Measurements from ENCODE around the gene GJA9.
"Not testable (repeated sequence)": the region's sequence is repeated elsewhere in the genome, so short reads cannot be mapped to it uniquely, and the experiment has no call there.

GJA9 gene

GRCh38 chr1:38881487-38881886, at the start of gene GJA9:
Gene GJA9 (minus strand): TSS chr1:38881587. CDS start chr1:38876098, 5,489 bp downstream.
- no peak for DNase-seq (ENCODE audit: low read depth in 2 of 2)

DNA sequence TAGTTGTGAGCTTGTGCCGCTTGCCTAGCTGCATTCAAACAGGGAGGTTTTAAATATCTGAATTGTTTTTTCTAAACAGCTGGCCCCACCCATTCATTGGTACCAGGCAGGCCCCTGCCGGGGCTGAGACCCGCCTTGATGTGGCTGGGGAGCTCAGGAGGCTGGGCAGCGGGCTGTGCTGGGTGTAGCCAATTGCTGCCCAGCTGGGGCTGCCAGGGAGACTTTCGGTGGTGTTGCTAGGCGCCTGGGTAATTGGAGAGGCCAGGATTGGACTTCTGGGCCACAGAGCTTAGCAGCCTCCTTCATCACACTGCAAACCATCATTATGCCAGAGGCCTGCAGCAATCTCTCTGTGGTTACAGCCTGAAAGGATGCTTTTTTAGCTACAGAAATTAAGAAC, 48.1 kb upstream of the GJA9 start:
- no peak for DNase-seq (ENCODE audit: low read depth in 2 of 2)

- DNase-seq (ENCODE audit: low read depth in 2 of 2) = no peak
Observed at GRCh38 chr1:38929054-38929453, 47.7 kb upstream of the GJA9 start.

DNA sequence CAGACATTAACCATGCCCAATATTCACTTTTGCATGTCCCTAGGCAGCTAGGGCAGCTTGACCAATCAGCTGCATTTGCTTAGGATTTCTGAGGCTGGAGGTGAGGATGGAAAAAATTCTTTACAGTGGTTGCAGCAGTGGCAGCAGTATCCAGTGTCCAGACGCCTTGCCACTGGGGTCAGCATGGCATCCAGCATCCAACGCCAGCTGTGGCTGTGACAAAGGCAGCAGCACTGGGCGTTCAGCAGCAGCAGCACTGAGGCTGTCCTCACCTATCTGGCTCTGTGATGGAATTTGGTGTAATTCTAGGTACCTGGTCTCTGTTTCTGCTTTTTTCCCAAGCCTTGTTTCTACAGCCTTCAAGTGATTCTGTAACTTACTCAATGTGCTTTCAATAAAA, 44.7 kb upstream of the GJA9 start:
- no peak for DNase-seq (ENCODE audit: low read depth in 2 of 2)

DNA sequence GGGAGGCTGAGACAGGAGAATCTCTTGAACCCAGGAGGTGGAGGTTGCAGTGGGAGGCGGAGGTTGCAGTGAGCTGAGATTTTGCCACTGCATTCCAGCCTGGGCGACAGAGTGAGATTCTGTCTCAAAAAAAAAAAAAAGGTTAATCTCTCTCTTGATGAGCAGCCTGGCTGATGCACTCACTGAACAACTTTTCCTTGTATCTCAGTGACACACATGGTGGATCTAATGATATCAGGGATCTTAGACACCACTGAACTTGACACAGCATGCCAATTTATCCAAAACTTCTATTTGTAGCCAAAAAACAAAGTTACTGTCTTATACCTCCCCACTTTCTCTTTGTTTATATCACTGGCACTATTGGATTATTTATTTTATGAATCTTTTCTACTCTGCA, 44.0 kb upstream of the GJA9 start:
- no peak for DNase-seq (ENCODE audit: low read depth in 2 of 2)

- DNase-seq (ENCODE audit: low read depth in 2 of 2) = no peak
Observed at GRCh38 chr1:38923607-38924006, 42.2 kb upstream of the GJA9 start.

DNA sequence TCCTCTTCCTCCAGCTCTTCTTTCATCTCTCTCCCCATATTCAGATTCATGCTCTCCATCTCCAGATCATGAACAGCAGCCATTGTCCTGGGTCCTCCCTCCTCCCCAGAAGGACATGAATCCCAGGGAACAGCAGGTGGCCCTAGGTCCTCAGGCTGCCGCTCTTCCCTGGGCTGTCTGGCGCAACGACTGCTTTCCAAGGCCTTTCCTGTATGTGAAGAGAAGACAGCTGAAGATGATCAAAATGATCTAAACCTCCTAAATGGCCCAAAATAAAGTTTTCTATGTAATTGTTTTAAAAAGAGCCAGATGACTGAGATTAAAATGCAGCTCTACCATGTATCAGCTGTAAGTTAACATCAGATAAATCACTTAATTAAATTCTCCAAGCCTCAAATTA, 37.7 kb upstream of the GJA9 start:
- DNase-seq (ENCODE audit: low read depth in 2 of 2) = no peak

DNA sequence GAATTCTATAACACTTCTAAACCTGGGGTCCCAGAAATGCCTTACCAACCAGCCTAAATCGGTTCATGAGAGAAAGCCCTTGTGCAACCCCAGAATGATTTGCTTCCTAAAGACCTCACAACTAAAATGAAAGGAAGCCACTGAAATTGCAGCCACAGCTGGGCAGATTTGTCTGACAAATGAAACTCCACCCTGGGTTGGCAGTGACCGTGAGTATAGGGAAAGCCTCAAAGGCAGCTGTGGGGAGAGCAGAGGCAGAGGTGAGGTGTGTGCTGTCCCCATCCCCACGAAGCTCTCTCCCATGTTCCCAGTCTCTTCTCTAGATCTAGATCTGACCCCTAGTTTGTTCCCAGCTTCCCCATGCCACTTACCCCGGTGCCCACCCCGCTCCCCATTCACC, 37.2 kb upstream of the GJA9 start:
- DNase-seq (ENCODE audit: low read depth in 2 of 2) = no peak

DNA sequence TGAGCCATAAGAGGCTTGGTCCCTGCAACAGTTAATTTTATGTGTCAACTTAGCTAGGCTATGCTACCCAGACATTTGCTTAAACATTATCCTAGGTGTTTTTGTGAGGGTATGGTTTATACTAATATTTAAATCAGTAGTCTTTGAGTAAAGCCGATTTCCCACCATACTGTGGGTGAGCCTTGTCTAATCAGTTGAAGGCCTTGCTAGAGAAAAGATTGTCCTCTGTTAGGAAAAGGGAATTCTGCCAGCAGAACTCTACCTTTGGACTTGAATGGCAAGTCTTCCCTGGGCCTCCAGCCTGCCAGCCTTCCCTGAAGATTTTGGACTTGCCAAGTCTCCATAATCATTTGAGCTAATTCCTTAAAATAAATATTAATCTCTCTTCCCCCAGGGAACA, 36.4 kb upstream of the GJA9 start:
- no peak for DNase-seq (ENCODE audit: low read depth in 2 of 2)

- no peak for DNase-seq (ENCODE audit: low read depth in 2 of 2)
Observed at GRCh38 chr1:38917337-38917736, 36.0 kb upstream of the GJA9 start.

- no peak for DNase-seq (ENCODE audit: low read depth in 2 of 2)
Observed at GRCh38 chr1:38915352-38915948, 34.1 kb upstream of the GJA9 start.

GRCh38 chr1:38914908-38915307, 33.5 kb upstream of the GJA9 start:
- DNase-seq (ENCODE audit: low read depth in 2 of 2) = not testable (repeated sequence)

- DNase-seq (ENCODE audit: low read depth in 2 of 2) = no peak
Observed at GRCh38 chr1:38908821-38909220, 27.4 kb upstream of the GJA9 start.

DNA sequence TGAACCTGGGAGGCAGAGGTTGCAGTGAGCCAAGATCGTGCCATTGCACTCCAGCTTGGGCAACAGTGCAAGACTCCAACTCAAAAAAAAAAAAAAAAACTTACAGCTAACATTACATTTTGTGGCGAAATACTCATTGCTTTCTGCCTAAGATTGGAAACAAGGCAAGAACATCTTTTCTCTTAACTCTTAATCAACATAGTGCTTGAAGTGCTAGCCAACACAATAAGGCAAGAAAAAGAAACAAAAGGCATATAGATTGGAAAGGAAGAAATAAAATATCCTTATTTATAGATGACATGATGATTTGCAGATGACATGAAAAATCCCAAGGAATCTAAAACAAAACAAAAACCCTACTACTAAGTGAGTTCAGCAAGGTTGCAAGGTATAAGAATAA, 24.6 kb upstream of the GJA9 start:
- DNase-seq (ENCODE audit: low read depth in 2 of 2) = no peak

DNA sequence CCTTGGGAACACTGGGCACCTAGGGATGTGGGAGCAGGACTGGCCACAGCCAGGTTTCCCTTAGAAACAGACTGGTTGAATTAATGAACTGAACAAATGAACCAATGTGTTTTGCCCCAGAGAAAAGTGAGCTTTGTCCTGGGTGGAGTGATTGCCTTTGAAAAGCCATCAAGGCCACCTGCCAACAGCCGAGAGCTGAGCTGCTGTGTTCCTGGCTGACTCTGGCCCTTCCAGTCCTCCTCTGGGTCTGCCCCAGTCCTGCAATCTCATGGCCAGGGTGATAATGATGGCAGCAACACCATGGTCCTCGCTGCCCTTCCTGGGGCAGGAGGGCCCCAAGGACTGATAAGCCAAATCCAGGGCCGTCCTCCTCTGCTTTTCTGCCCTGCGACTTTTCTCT, 18.2 kb upstream of the GJA9 start:
- no peak for DNase-seq (ENCODE audit: low read depth in 2 of 2)

DNA sequence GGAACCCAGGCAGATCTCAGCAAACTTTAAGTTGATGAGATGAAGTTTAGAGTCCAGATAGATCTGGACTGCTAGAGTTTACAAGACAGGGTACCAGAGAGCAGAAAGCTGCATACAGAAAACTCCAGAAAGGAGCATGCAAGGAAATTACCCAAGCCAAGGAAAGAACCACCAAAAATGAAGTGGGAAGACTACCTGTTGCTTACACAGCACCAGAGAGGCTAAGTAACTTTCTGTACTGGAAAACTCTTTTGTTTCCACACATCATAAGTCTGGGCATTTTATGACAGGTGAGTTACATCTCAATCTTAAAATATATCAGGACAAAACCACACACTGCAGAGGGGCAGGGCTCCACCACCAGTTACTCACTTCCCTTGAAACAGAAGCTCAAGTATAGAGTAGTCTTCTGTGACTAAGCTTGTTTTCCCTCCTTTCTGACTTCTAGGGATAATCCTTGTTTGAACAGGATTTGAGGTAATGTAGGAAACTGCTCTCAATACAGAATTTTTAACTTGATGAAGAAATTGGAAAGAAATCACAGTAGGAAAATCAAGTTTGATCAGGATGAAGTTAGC, 17.4 kb upstream of the GJA9 start:
- DNase-seq (ENCODE audit: low read depth in 2 of 2) = no peak

DNA sequence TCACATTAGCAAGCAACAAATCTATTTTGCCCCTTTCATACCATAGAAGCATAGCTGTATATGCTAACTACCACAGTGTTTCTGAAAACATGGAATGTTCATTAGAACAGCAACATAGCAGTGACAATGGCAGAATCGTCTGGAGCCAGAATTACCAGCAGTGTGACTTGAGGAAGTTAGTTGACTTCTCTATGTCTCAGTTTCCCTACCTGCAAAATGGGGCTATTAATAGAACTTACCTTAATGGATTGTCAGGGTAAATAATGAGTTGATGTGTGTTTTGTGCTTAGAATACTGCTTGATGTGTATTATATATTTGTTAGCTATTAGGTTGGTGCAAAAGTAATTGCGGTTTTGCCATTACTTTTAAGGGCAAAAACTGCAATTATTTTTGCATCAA, 14.8 kb upstream of the GJA9 start:
- DNase-seq (ENCODE audit: low read depth in 2 of 2) = no peak

DNA sequence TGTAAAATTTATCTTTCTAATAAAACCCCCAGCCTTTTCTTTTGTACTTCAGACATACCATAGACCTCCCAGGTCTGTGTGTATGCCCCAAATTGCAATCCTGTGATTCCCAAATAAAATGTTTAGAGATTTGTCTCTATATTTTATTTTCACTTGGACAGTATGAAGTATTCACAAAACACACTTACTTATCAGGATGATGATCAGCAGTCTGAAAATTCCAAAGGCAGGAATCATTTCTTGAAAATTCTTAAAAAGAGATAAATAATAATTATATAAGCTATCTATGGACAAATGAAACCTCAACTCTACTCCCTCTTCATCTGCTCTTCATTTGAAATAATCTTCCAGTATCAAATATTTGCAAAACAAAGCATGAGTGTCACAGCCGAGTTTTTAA, 11.6 kb upstream of the GJA9 start:
- no peak for DNase-seq (ENCODE audit: low read depth in 2 of 2)

DNA sequence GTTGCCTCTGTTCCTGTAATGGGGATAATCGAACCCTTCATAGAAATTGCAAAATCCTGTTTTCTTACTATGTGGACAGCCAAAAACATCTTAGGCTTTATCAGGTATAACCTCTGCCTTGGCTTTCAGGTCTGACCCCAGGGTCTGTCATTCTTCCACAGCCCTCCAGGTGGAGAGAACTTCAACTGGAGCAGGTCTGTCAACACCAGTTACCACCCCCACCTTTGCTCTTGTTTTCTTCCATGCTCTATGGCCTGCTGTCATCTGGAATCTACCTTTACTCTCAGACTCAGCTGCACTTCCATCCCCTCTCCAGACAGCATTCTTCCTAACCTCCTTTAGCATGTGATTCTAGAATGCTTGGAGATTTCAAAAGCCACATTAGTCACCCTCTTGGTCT, 10.4 kb upstream of the GJA9 start:
- no peak for DNase-seq (ENCODE audit: low read depth in 2 of 2)

DNA sequence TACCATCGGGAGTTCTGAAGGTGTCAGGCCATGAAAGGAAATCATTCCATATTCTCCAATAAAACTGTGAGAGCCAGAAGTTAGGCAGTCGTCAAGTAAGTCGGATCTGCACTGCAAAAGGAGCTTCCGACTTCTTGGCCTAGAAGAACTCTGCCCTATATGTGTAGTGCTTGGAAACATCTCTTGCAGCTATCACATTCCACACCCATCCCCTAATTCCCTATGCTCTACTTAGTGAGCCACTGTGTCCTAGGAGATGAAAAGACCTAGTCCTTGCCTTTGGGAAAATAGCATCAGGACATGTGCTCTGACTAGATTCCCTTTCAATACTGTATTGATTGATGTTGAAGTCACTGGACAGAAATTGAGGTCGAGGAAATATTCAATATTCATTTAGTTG, 8.2 kb upstream of the GJA9 start:
- no peak for DNase-seq (ENCODE audit: low read depth in 2 of 2)

- DNase-seq (ENCODE audit: low read depth in 2 of 2) = no peak
Observed at GRCh38 chr1:38888423-38889333, 7.3 kb upstream of the GJA9 start.

- DNase-seq (ENCODE audit: low read depth in 2 of 2) = no peak
Observed at GRCh38 chr1:38885092-38885491, 3.7 kb upstream of the GJA9 start.

- DNase-seq (ENCODE audit: low read depth in 2 of 2) = no peak
Observed at GRCh38 chr1:38875811-38876210, 5.6 kb downstream of the GJA9 start.

All from fibroblast of skin of left quadriceps (primary cell).